Gastroesophageal sphincter (tissue), 4 donors: ENCODE data around the gene WLS. TPM values are rescaled to one million over a fixed set of nuclear protein-coding genes. Genes with fewer than 3 reads are reported as not detected.
"Not testable (repeated sequence)": the region's sequence is repeated elsewhere in the genome, so short reads cannot be mapped to it uniquely, and the experiment has no call there.

ENCODE experiments used
- ATAC-seq: fragments of 150-250 bp; one replicate; pipeline ENCODE4 v1.9.1; 2016; ENCODE audit warnings: mild to moderate bottlenecking, moderate library complexity
- H3K27ac ChIP-seq, 4 donors: fragments of 200-600 bp; sonication (generic) in 3 of 4; 1 replicate in 3 of 4; 2 replicates in 1 of 4; pipeline ENCODE4 v1.5.1; 2016 to 2019
- H3K27me3 ChIP-seq: fragments of 200-600 bp; sonication (generic); one replicate; pipeline ENCODE4 v1.5.1; 2019
- H3K36me3 ChIP-seq, 2 donors: fragments of 200-600 bp; sonication (generic); one replicate each; pipeline ENCODE4 v1.5.1; 2019; ENCODE audit warnings: control low read depth in 1 of 2
- H3K4me1 ChIP-seq, 3 donors: fragments of 200-600 bp; sonication (generic); 1 replicate in 2 of 3; 2 replicates in 1 of 3; pipeline ENCODE4 v1.5.1; 2016 to 2019; ENCODE audit warnings: control low read depth in 2 of 3
- H3K4me3 ChIP-seq, 2 donors: fragments of 200-600 bp; sonication (generic); one replicate each; pipeline ENCODE4 v1.5.1; 2019; ENCODE audit warnings: mild to moderate bottlenecking in 1 of 2, moderate library complexity in 1 of 2
- H3K9me3 ChIP-seq, 3 donors: fragments of 200-600 bp; sonication (generic); one replicate each; pipeline ENCODE4 v1.5.1; 2017 to 2019; ENCODE audit warnings: control low read depth in 2 of 3
- EP300 ChIP-seq: sonication (generic); formaldehyde crosslinking; IDR thresholded peaks from one replicate; pipeline ENCODE4 v1.6.1; 2017; ENCODE audit warnings: antibody characterized with exemption, mild to moderate bottlenecking
- POLR2A ChIP-seq, 2 donors: fragments of 450-650 bp; IDR thresholded peaks; one replicate each; pipeline ENCODE4 v1.6.1; 2017; ENCODE audit warnings: antibody characterized with exemption in 2 of 2, mild to moderate bottlenecking in 2 of 2, moderate library complexity in 1 of 2
- POLR2AphosphoS5 ChIP-seq: sonication (generic); formaldehyde crosslinking; IDR thresholded peaks from one replicate; pipeline ENCODE4 v1.6.1; 2017; ENCODE audit warnings: antibody characterized with exemption
- WGBS, 2 donors: methylation state at CpG; one replicate each; pipeline ENCODE4 v1.1.5; 2018; ENCODE audit warnings: low coverage in 1 of 2; 5-methylcytosine and 5-hydroxymethylcytosine counted together
- total RNA-seq, 4 donors: library from RNA; depleted of rRNA; stranded (reverse); fragments of >200 nt; gene quantifications; one replicate each; pipeline ENCODE4 v1.1.0, GENCODE V29; 2016
- TF ChIP-seq, protein P1 (sequence below), 4 experiments: fragments of 200-600 bp in 2 of 4; fragments of 450-650 bp in 2 of 4; sonication (generic) in 1 of 4; IDR thresholded peaks; one replicate each; pipeline ENCODE4 v1.5.1; 2017 to 2019; ENCODE audit warnings: antibody characterized with exemption in 4 of 4, mild to moderate bottlenecking in 2 of 4, moderate library complexity in 2 of 4

WLS gene
- total RNA-seq, 4 donors from 2014 or later: 120 to 280 (median 263) TPM

DNA sequence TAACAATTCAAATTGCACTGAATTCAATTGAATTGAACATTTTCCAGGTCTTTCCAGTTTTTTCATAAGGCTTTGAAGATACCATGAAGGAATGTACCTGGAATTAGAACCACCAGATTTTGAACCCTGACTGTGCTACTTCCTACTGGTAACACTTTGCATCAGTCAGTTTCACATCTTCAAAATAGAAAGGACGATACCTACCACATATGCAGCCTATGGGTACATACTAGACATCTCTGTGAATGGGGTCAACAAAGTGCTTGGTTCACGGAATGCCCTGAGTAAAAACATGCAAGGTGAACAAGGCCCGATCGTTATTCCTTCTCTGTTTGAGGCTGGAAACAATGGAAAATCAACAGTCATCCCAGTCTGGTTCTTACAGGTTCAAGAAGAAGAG lies 41.2 kb upstream of the WLS start:
- no peak for ATAC-seq
- H3K27ac ChIP-seq: no peak overlapping the region
- H3K27me3 ChIP-seq: no peaks in the 10 kb centered on the region
- no peak for TF ChIP-seq POLR2A (IDR thresholded peaks at IDR 0.05)
- TF ChIP-seq, protein P1, sequence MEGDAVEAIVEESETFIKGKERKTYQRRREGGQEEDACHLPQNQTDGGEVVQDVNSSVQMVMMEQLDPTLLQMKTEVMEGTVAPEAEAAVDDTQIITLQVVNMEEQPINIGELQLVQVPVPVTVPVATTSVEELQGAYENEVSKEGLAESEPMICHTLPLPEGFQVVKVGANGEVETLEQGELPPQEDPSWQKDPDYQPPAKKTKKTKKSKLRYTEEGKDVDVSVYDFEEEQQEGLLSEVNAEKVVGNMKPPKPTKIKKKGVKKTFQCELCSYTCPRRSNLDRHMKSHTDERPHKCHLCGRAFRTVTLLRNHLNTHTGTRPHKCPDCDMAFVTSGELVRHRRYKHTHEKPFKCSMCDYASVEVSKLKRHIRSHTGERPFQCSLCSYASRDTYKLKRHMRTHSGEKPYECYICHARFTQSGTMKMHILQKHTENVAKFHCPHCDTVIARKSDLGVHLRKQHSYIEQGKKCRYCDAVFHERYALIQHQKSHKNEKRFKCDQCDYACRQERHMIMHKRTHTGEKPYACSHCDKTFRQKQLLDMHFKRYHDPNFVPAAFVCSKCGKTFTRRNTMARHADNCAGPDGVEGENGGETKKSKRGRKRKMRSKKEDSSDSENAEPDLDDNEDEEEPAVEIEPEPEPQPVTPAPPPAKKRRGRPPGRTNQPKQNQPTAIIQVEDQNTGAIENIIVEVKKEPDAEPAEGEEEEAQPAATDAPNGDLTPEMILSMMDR (IDR thresholded peaks at IDR 0.05): no peak
- TF ChIP-seq POLR2AphosphoS5: no peak
- no peak for TF ChIP-seq EP300
- H3K36me3 ChIP-seq: no peaks in the 10 kb centered on the region
- H3K4me1 ChIP-seq: peaks cover 0 to 9% (median 0%) of the 10 kb centered on the region in 3 donors
- WGBS, 2 donors: 66 to 77% methylated on average over 4 of the region's 4 CpGs
- H3K4me3 ChIP-seq: no peak overlapping the region
- no peaks in the 10 kb centered on the region for H3K9me3 ChIP-seq

DNA sequence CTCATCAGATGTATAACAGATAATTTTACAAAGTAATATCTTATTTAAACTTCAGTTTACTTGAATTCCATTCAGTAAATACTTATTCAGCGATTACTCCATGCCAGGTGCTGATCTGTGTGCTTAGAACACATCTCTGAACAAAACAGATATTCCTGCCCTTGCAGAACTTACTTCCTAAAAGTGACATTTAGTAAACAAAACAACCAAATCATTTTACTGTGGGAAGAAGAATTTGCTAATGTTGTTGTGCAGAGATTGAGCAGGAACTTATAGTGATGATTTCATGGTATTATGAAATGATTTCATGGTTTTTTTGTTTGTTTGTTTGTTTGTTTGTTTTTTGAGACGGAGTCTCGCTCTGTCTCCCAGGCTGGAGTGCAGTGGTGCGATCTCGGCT lies 39.3 kb upstream of the WLS start:
- no peak for TF ChIP-seq EP300
- TF ChIP-seq POLR2AphosphoS5: no peak
- TF ChIP-seq, protein P1 (IDR thresholded peaks at IDR 0.05): no peak
- no peak for TF ChIP-seq POLR2A (IDR thresholded peaks at IDR 0.05)
- Histone ChIP-seq H3K9me3 (no peaks in the 10 kb centered on the region), H3K4me1 (peaks cover 0 to 12% (median 0%) of the 10 kb centered on the region in 3 donors), H3K27me3 (no peaks in the 10 kb centered on the region), H3K4me3 (no peak overlapping the region), H3K36me3 (no peaks in the 10 kb centered on the region), H3K27ac (no peak overlapping the region)
- no peak for ATAC-seq
- 73 to 81% methylated on average over 3 to 5 of the region's 5 CpGs for WGBS, 2 donors

DNA sequence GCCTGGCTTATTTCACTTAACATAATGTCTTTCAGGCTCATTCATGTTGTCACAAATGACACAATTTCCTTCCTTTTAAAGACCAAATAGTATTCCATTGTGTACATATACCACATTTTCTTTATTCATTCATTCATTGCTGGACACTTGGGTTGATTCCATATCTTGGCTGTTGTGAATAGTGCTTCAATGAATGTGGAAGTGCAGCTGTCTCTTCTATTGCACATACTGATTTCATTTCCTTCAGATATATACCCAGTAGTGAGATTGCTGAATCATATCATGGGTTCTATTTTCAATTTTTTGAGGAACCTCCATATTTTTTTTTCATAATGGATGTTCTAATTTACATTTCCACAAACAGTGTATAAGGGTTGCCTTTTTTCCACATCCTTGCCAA lies 38.6 kb upstream of the WLS start:
- H3K36me3 ChIP-seq: no peaks in the 10 kb centered on the region
- peaks cover 0 to 12% (median 0%) of the 10 kb centered on the region in 3 donors for H3K4me1 ChIP-seq
- H3K27ac ChIP-seq: no peak overlapping the region
- ATAC-seq: no peak
- no peak overlapping the region for H3K4me3 ChIP-seq
- H3K9me3 ChIP-seq: no peaks in the 10 kb centered on the region
- H3K27me3 ChIP-seq: no peaks in the 10 kb centered on the region
- TF ChIP-seq, protein P1 (IDR thresholded peaks at IDR 0.05): no peak

DNA sequence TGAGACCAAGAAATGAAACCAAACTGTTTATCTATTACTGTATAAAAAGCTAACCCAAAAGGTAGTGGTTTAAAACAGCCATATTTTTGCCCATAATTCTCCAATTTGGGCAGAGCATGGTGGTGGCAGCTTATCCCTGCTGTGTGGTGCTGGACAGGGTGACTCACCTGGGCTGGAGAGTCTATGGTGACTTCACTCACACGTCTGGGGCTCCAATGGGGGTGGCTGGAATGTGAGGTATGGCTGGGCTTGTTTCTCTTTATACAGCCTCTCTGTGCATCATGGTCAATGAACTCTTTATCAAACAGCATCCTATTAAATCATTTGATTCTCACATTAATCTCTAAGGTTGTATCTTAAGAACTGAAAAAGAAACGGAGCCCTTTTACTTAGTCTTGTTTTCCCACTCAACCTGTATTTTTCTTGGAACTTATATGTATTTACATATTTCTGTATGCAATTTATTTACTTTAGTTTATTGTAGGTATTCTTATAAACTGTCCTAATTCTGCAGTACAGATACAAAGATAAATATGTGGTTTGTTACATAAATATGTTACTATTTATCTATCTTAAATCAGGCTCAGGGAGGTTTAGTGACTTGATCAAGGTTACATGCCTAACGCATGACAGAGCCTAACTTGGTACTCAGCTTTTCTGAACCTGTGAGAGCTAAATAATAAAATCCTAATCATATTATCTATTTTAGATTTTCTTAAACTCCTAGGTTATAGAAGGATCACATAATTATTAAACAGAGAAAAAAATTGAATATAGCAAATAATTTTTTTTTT lies 37.5 kb upstream of the WLS start:
- no peaks in the 10 kb centered on the region for H3K36me3 ChIP-seq
- no peak overlapping the region for H3K27ac ChIP-seq
- no peak overlapping the region for H3K4me3 ChIP-seq
- TF ChIP-seq POLR2A (IDR thresholded peaks at IDR 0.05): no peak
- TF ChIP-seq EP300: no peak
- TF ChIP-seq POLR2AphosphoS5: no peak
- TF ChIP-seq, protein P1 (IDR thresholded peaks at IDR 0.05): no peak
- no peaks in the 10 kb centered on the region for H3K27me3 ChIP-seq
- ATAC-seq: no peak
- peaks cover 0 to 12% (median 0%) of the 10 kb centered on the region in 3 donors for H3K4me1 ChIP-seq
- no peaks in the 10 kb centered on the region for H3K9me3 ChIP-seq
- 56 to 86% methylated on average over 2 to 3 of the region's 3 CpGs for WGBS, 2 donors

DNA sequence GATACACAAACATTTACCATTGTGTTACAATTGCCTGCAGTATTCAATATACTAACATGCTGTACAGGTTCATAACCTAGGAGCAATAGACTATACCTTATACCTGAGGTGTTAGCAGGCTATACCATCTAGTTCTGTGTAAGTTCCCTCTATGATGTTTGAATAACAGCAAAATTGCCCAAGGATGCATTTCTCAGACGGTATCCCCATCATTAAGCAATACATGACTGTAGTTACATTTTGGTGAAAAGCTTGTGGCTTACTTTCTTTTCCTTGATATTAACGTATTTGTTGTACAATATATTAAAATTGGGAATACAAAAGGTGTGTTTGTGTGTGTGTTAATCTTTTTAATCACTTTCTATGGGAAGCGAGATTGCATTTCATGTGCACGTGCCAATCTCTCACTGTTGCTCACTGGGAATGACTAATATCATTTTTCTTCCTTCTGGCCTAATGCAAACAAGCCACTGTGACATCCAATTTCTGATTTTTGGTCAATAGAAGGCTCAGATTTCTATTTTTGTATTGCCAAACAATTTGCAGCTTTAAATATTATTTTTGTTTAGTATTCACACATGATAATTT lies 36.7 kb upstream of the WLS start:
- no peak overlapping the region for H3K4me3 ChIP-seq
- WGBS, 2 donors: 60 to 82% methylated on average over 4 of the region's 4 CpGs
- ATAC-seq: no peak
- peaks cover 0 to 12% (median 0%) of the 10 kb centered on the region in 3 donors for H3K4me1 ChIP-seq
- H3K9me3 ChIP-seq: no peaks in the 10 kb centered on the region
- TF ChIP-seq, protein P1 (IDR thresholded peaks at IDR 0.05): no peak
- TF ChIP-seq POLR2A (IDR thresholded peaks at IDR 0.05): no peak
- TF ChIP-seq POLR2AphosphoS5: no peak
- no peak overlapping the region for H3K27ac ChIP-seq
- no peaks in the 10 kb centered on the region for H3K27me3 ChIP-seq
- H3K36me3 ChIP-seq: no peaks in the 10 kb centered on the region

DNA sequence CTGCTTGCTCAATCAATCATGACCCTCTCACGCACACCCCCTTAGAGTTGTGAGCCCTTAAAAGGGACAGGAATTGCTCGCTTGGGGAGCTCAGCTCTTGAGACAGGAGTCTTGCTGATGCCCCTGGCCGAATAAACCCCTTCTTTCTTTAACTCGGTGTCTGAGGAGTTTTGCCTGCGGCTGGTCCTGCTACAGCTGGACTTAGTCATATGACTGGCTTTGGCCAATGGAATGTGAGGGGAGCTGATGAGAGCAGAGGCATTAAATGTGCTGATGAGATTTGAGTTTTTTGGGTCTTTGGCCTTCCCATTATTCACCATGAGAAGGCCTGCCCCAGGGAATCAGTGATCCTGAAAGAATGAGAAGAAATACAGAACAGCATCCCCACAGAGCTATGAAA lies 24.5 kb upstream of the WLS start:
- not testable (repeated sequence) for H3K27me3 ChIP-seq, ATAC-seq, H3K9me3 ChIP-seq, H3K4me3 ChIP-seq, H3K36me3 ChIP-seq, H3K27ac ChIP-seq
- WGBS, 2 donors: 100% methylated on average over 1 of the region's 5 CpGs; no CpG with 5 or more reads in 1 of the 2 donors
- H3K4me1 ChIP-seq: peaks cover 0 to 24% (median 2%) of the 10 kb centered on the region in 3 donors
